PC-9 (cell line): ENCODE results near the gene TEC. TPM values are rescaled to one million over a fixed set of nuclear protein-coding genes. Genes with fewer than 3 reads are reported as not detected.

Experiments used
- BruUV-seq: library from RNA; stranded (reverse); fragments of 400-500 nt; replicated peaks from 2 replicates; lab custom pipeline; 2021; lab: Mats Ljungman, UMichigan
- CTCF ChIA-PET: fragments of 300-600 bp; sonication (Branson Sonifier 250); formaldehyde crosslinking; loops from one replicate; lab custom pipeline; 2022; ENCODE audit warnings: antibody characterized with exemption; lab: Charles Lee
- POLR2A ChIA-PET: fragments of 300-600 bp; sonication (Branson Sonifier 250); formaldehyde crosslinking; loops from one replicate; lab custom pipeline; 2022; ENCODE audit warnings: antibody characterized with exemption; ENCODE audit not compliant: unreplicated experiment; lab: Charles Lee
- DNase-seq, 2 experiments: peaks; one replicate each; pipeline versions ENCODE4 v3.0.0 to v3.0.0-alpha.2; 2015 to 2022; ENCODE audit warnings: mixed read lengths in 1 of 2
- H2AFZ ChIP-seq: fragments of 200-600 bp; sonication (generic); 2 replicates; pipeline ENCODE4 v1.8.1; 2017; ENCODE audit warnings: antibody characterized with exemption
- H3F3A ChIP-seq: fragments of 200-600 bp; sonication (generic); 2 replicates; pipeline ENCODE4 v1.8.1; 2017; ENCODE audit warnings: antibody characterized with exemption, mild to moderate bottlenecking, low read depth; ENCODE audit not compliant: insufficient read depth
- H3K27ac ChIP-seq: fragments of 200-600 bp; sonication (generic); 2 replicates; pipeline ENCODE4 v1.6.1; 2016; ENCODE audit warnings: mixed run types
- H3K27me3 ChIP-seq: fragments of 200-600 bp; sonication (generic); 2 replicates; pipeline ENCODE4 v1.6.1; 2016; ENCODE audit warnings: low read depth, mixed run types; ENCODE audit not compliant: insufficient read depth
- H3K36me3 ChIP-seq: fragments of 200-600 bp; sonication (generic); 2 replicates; pipeline ENCODE4 v1.6.1; 2016; ENCODE audit warnings: low read depth, mixed run types
- H3K4me1 ChIP-seq: fragments of 200-600 bp; sonication (generic); replicated peaks from 2 replicates; pipeline ENCODE4 v1.6.1; 2016; ENCODE audit warnings: mixed run types; ENCODE audit not compliant: insufficient read depth
- H3K4me2 ChIP-seq: fragments of 200-600 bp; sonication (generic); 2 replicates; pipeline ENCODE4 v1.6.1; 2017; ENCODE audit warnings: mixed run types
- H3K4me3 ChIP-seq: fragments of 200-600 bp; sonication (generic); 2 replicates; pipeline ENCODE4 v1.6.1; 2016; ENCODE audit warnings: mixed run types
- H3K79me2 ChIP-seq: fragments of 200-600 bp; sonication (generic); 2 replicates; pipeline ENCODE4 v1.6.1; 2017; ENCODE audit warnings: low read depth, mixed run types
- H3K9me2 ChIP-seq: fragments of 200-600 bp; sonication (generic); 2 replicates; pipeline ENCODE4 v1.8.1; 2017; ENCODE audit warnings: mild to moderate bottlenecking; ENCODE audit not compliant: insufficient read depth
- H3K9me3 ChIP-seq: fragments of 200-600 bp; sonication (generic); 2 replicates; pipeline ENCODE4 v1.8.1; 2016; ENCODE audit warnings: low read depth; ENCODE audit not compliant: insufficient read depth
- H4K20me1 ChIP-seq: fragments of 200-600 bp; sonication (generic); 2 replicates; pipeline ENCODE4 v1.8.1; 2017; ENCODE audit not compliant: insufficient read depth
- CTCF ChIP-seq: fragments of 200-600 bp; sonication (generic); conservative IDR thresholded peaks from 2 replicates; pipeline ENCODE4 v1.6.1; 2017; ENCODE audit warnings: mixed run types, antibody characterized with exemption, mild to moderate bottlenecking, moderate library complexity
- EZH2 ChIP-seq: fragments of 200-600 bp; sonication (generic); IDR thresholded peaks from 2 replicates; pipeline ENCODE4 v1.8.0; 2017; ENCODE audit warnings: antibody characterized with exemption, low read depth
- intact Hi-C: fragments of 100-400 bp; cut with micrococcal nuclease; formaldehyde crosslinking; loops from one replicate; pipeline ENCODE4 v1.10.0; 2022; ENCODE audit not compliant: unreplicated experiment
- total RNA-seq: library from RNA; stranded (reverse); gene quantifications from 2 replicates; pipeline ENCODE4 v1.2.3, GENCODE V29; 2021

TEC gene
- total RNA-seq, 1 experiment from 2014 or later: 6.2 TPM

- Histone ChIP-seq H3K27ac (peak overlapping the region; percentile 74), H3K27me3 (no peaks in the 10 kb centered on the region), H3K4me1 (peaks cover 59% of the 10 kb centered on the region), H2AFZ (peak overlapping the region; percentile 18; the same call in 1 of the 2 replicates), H3K36me3 (no peaks in the 10 kb centered on the region), H3K4me3 (peak overlapping the region; percentile 40; the same call in 1 of the 2 replicates), H3K4me2 (peak overlapping the region; percentile 71), H4K20me1 (no peaks in the 10 kb centered on the region), H3K9me3 (no peaks in the 10 kb centered on the region), H3F3A (peaks cover 29% of the 10 kb centered on the region), H3K9me2 (no peaks in the 10 kb centered on the region; the same call in 1 of the 2 replicates), H3K79me2 (no peaks in the 10 kb centered on the region)
- ChIA-PET POLR2A (interaction anchor here (0.6 kb wide), 1 partner anchor 219 kb away, joined by 4 read pairs; no protein-coding TSS in a partner anchor), CTCF (interaction anchor here (0.6 to 0.7 kb wide), 3 partner anchors 11 to 451 kb away, joined by 3 to 15 read pairs (median 5); no protein-coding TSS in a partner anchor)
- DNase-seq: peak; percentile 84 to 94
- no peak for TF ChIP-seq EZH2
- peak; percentile 63 for TF ChIP-seq CTCF
- intact Hi-C loops: loop anchor here (1.0 to 10.0 kb wide), 12 partner anchors 13 to 834 kb away; partner anchors contain the start of genes CNGA1, FRYL, NFXL1 and NIPAL1
- no TSS peak for BruUV-seq
Observed at GRCh38 chr4:48127682-48128404, 141.8 kb downstream of the TEC start.

- Histone ChIP-seq H3K27me3 (no peaks in the 10 kb centered on the region), H4K20me1 (no peaks in the 10 kb centered on the region), H3K4me1 (peaks cover 55% of the 10 kb centered on the region), H3K36me3 (no peaks in the 10 kb centered on the region), H3K4me3 (peak overlapping the region; percentile 40; the same call in 1 of the 2 replicates), H3K9me3 (no peaks in the 10 kb centered on the region), H3K4me2 (peak overlapping the region; percentile 71), H3K9me2 (no peaks in the 10 kb centered on the region; the same call in 1 of the 2 replicates), H2AFZ (no peak overlapping the region), H3F3A (peaks cover 29% of the 10 kb centered on the region), H3K79me2 (no peaks in the 10 kb centered on the region), H3K27ac (peak overlapping the region; percentile 74)
- intact Hi-C loops: loop anchor here (5.0 to 10.0 kb wide), 4 partner anchors 212 to 835 kb away; partner anchors contain the start of gene NFXL1
- CTCF ChIA-PET: interaction anchor here (0.6 to 0.8 kb wide), 2 partner anchors 215 to 452 kb away, joined by 3 read pairs; no protein-coding TSS in a partner anchor
- DNase-seq: peak; percentile 38 to 82
- TF ChIP-seq EZH2: no peak
- TF ChIP-seq CTCF: no peak
- TSS peak; percentile 25 for BruUV-seq
- POLR2A ChIA-PET: no interaction called here
Observed at GRCh38 chr4:48127231-48127630, 142.4 kb downstream of the TEC start.

GRCh38 chr4:48126621-48127020 lies 143.0 kb downstream of the TEC start:
- Histone ChIP-seq H2AFZ (no peak overlapping the region), H3K4me1 (peaks cover 50% of the 10 kb centered on the region), H3K27ac (peak overlapping the region; percentile 74), H3K9me2 (no peaks in the 10 kb centered on the region; the same call in 1 of the 2 replicates), H3K4me2 (peak overlapping the region; percentile 71), H3K36me3 (no peaks in the 10 kb centered on the region), H4K20me1 (no peaks in the 10 kb centered on the region), H3K27me3 (no peaks in the 10 kb centered on the region), H3K4me3 (no peak overlapping the region), H3K9me3 (no peaks in the 10 kb centered on the region), H3F3A (peaks cover 29% of the 10 kb centered on the region), H3K79me2 (no peaks in the 10 kb centered on the region)
- BruUV-seq: no TSS peak
- ChIA-PET CTCF (interaction anchor here (0.8 kb wide), 1 partner anchor 216 kb away, joined by 3 read pairs; no protein-coding TSS in a partner anchor), POLR2A (no interaction called here)
- DNase-seq: no peak
- intact Hi-C loops: loop anchor here (5.0 to 10.0 kb wide), 4 partner anchors 212 to 836 kb away; partner anchors contain the start of gene NFXL1
- no peak for TF ChIP-seq EZH2
- TF ChIP-seq CTCF: no peak
